ENCODE data around the gene EPHA1. TPM values are rescaled to one million over a fixed set of nuclear protein-coding genes. Genes with fewer than 3 reads are reported as not detected.

The EPHA1 gene
- total and polyA plus RNA-seq, 10 donors = 0.80 to 4.5 (median 2.3) TPM

DNA sequence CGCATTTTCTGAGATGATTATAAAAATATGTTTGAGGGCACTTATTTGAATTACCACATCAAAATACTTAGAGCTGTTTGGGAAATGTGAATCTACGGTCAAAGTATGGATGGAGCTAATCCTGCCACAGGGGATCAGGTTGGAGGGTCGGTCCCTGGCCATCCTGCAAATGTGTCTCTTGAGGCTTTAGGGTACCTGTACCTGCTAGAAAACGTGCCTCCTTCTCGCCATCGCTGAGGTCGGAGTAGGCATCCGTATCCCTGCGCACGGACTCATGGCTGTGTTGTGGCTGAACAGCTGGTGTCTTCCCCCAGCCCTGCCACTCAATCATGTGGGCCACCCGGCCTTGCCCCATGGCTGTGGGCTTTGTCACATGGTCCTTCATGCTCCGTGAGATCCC is 50.0 kb downstream of the EPHA1 start:
- no peak overlapping the region for H3K4me3 ChIP-seq
- no peaks in the 10 kb centered on the region for H3K36me3 ChIP-seq
- H3K4me1 ChIP-seq = peaks cover 0 to 19% (median 14%) of the 10 kb centered on the region in 6 donors
- intact Hi-C loops (cut with DNase I; ENCODE audit: low total_unique reads) = no loop called here
- no peaks in the 10 kb centered on the region for H3K9me3 ChIP-seq
- TF ChIP-seq POLR2AphosphoS5 (IDR thresholded peaks at IDR 0.05) (no peak), POLR2A (IDR thresholded peaks at IDR 0.05) (no peak)
- TF ChIP-seq, protein P1, sequence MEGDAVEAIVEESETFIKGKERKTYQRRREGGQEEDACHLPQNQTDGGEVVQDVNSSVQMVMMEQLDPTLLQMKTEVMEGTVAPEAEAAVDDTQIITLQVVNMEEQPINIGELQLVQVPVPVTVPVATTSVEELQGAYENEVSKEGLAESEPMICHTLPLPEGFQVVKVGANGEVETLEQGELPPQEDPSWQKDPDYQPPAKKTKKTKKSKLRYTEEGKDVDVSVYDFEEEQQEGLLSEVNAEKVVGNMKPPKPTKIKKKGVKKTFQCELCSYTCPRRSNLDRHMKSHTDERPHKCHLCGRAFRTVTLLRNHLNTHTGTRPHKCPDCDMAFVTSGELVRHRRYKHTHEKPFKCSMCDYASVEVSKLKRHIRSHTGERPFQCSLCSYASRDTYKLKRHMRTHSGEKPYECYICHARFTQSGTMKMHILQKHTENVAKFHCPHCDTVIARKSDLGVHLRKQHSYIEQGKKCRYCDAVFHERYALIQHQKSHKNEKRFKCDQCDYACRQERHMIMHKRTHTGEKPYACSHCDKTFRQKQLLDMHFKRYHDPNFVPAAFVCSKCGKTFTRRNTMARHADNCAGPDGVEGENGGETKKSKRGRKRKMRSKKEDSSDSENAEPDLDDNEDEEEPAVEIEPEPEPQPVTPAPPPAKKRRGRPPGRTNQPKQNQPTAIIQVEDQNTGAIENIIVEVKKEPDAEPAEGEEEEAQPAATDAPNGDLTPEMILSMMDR (IDR thresholded peaks at IDR 0.05 in 8 of 11, conservative IDR thresholded peaks at IDR 0.05 in 3 of 11) = no peak
- H3K27me3 ChIP-seq (replicated peaks in 1 of 7) = peaks cover 0 to 65% (median 23%) of the 10 kb centered on the region in 7 donors
- WGBS, 5 donors = 82 to 92% (median 86%) methylated on average over 12 of the region's 12 CpGs
- no peak for DNase-seq
- no peak overlapping the region for H3K27ac ChIP-seq

DNA sequence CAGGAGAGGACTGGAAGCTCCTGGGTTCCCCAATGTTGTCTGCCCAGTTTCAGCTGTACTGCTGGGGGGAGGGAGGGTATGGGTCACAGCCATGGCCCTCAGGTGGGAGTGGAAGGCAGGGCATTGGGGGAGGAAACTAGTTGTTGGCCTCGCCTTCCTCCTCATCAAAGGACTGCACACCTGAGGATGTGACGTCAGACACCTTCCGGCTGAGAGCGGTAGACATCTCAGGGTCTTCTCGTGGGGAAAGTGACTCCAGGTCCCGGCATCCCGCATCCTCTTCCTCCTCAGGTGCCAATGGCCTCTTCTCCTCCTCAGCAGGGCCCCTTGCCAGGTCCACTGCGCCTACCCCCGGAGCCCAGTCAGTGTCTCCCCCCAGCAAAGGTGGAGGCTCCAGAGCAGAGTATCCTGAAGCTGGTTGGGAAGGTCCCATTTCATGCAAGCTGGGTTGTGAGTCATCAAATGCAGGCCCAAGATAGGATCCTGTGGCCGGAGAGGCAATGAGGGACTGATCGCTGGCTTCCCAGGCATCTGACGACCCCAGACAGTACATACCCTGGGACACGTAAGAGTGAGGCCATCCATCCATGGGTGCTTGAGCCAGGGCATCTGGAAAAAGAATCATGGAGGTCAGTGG is 52.1 kb downstream of the EPHA1 start:
- Histone ChIP-seq H3K27ac (no peak overlapping the region), H3K27me3 (replicated peaks in 1 of 7) (peaks cover 0 to 44% (median 4%) of the 10 kb centered on the region in 7 donors), H3K4me3 (no peak overlapping the region), H3K9me3 (no peaks in the 10 kb centered on the region), H3K4me1 (peaks cover 0 to 3% (median under 1%) of the 10 kb centered on the region in 6 donors), H3K36me3 (no peaks in the 10 kb centered on the region)
- no peak for TF ChIP-seq POLR2AphosphoS5 (IDR thresholded peaks at IDR 0.05)
- TF ChIP-seq, protein P1 (IDR thresholded peaks at IDR 0.05 in 8 of 11, conservative IDR thresholded peaks at IDR 0.05 in 3 of 11) = no peak
- TF ChIP-seq POLR2A (IDR thresholded peaks at IDR 0.05) = no peak
- 79 to 95% (median 94%) methylated on average over 13 of the region's 13 CpGs for WGBS, 5 donors
- DNase-seq = no peak
- intact Hi-C loops (cut with DNase I; ENCODE audit: low total_unique reads) = no loop called here

DNA sequence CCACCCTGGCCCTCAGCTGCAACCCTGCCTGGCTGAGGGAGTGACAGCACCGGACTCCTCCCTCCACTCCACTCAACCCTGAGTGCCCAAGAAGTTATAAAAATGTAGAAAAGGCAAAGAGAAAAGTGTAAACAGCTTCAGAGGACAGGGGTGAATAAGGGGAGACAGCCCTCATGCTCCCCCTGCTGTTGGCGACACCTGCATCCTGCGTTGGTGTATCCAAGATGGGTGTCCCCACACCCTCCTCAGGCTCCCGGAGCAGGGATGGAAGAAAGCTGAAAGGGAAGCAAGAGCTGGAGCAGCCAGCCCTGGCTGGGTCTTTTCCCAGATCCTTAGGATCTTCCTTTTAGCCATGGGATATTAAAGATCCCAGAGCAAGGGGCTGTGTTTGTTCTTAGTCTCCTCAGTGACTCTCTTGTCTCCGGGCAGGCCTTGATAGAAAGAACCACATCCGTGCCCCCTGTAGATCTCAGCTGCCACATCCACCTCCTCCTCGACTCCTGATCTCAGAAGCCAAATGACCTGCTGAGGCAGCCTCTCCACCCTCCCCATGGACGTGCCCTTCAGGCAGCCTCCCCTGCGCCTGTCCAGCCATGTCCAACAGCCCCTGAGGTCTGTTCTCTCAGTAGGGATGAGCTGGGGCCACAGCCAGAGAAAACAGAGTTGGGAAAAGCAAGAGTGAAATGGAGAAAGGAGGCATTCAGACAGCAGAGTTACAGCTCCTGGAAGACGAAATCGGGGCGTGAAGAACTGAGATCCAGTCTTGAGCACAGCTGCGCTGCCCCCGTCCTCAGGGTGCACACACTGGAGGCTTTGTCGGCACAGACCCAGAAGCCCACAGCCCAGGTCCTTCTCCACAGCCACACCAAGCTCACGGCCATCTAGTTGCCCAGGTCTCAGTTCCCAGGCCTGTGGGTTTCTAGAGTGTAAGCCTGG is 52.9 kb downstream of the EPHA1 start:
- Histone ChIP-seq H3K27me3 (replicated peaks in 1 of 7) (peaks cover 0 to 39% (median 0%) of the 10 kb centered on the region in 7 donors), H3K4me1 (no peaks in the 10 kb centered on the region), H3K9me3 (no peaks in the 10 kb centered on the region), H3K27ac (no peak overlapping the region), H3K36me3 (no peaks in the 10 kb centered on the region), H3K4me3 (no peak overlapping the region)
- DNase-seq = no peak
- TF ChIP-seq POLR2A (IDR thresholded peaks at IDR 0.05) = no peak
- intact Hi-C loops (cut with DNase I; ENCODE audit: low total_unique reads) = no loop called here
- 88 to 94% (median 92%) methylated on average over 16 of the region's 16 CpGs for WGBS, 5 donors

DNA sequence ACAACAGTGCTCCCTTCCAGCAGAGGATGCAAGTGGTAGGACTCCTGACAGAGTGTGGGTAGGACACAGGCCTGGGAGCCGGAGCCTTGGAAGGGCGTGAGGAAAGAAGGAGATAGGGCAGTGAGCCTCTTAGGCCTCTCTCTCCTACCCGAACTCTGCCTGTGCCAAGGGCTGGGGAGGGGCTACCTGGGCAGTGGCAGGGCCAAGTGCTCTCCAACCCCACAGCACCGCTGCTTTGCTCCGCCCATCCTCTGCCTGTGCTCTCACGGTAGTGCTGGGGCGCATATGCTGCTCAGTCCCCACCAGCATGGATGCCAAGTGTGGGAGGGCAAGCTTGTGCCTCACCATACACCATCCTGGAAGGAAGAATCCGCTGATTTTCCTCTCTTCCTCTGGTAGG is 53.7 kb downstream of the EPHA1 start:
- Histone ChIP-seq H3K4me3 (no peak overlapping the region), H3K9me3 (no peaks in the 10 kb centered on the region), H3K4me1 (no peaks in the 10 kb centered on the region), H3K36me3 (no peaks in the 10 kb centered on the region), H3K27me3 (replicated peaks in 1 of 7) (peaks cover 0 to 31% (median 0%) of the 10 kb centered on the region in 7 donors), H3K27ac (no peak overlapping the region)
- TF ChIP-seq, protein P1 (IDR thresholded peaks at IDR 0.05 in 8 of 11, conservative IDR thresholded peaks at IDR 0.05 in 3 of 11) = no peak
- TF ChIP-seq POLR2AphosphoS5 (IDR thresholded peaks at IDR 0.05) (no peak), POLR2A (IDR thresholded peaks at IDR 0.05) (no peak)
- intact Hi-C loops (cut with DNase I; ENCODE audit: low total_unique reads) = no loop called here
- no peak for DNase-seq
- WGBS, 5 donors = 81 to 97% (median 90%) methylated on average over 8 of the region's 8 CpGs
